Ishikawa (cell line): ENCODE data around the gene PHF14.

Experiments
- CEBPB ChIP-seq: IDR thresholded peaks from 2 replicates; pipeline ENCODE4 v1.6.1; 2012
- CREB1 ChIP-seq: IDR thresholded peaks from 2 replicates; pipeline ENCODE4 v1.6.1; 2012; ENCODE audit warnings: low read depth
- EGR1 ChIP-seq: IDR thresholded peaks from 2 replicates; pipeline ENCODE4 v1.6.1; 2012
- EP300 ChIP-seq: IDR thresholded peaks from 2 replicates; pipeline ENCODE4 v1.6.1; 2012; ENCODE audit warnings: borderline replicate concordance
- FOXM1 ChIP-seq: IDR thresholded peaks from 2 replicates; pipeline ENCODE4 v1.6.1; 2012; ENCODE audit warnings: low read depth, borderline replicate concordance
- MAX ChIP-seq: IDR thresholded peaks from 2 replicates; pipeline ENCODE4 v1.6.1; 2012
- NFIC ChIP-seq: IDR thresholded peaks from 2 replicates; pipeline ENCODE4 v1.6.1; 2012
- RAD21 ChIP-seq: IDR thresholded peaks from 2 replicates; pipeline ENCODE4 v1.6.1; 2012; ENCODE audit warnings: low read depth
- REST ChIP-seq: IDR thresholded peaks from 2 replicates; pipeline ENCODE4 v1.6.1; 2012; ENCODE audit warnings: low read depth, mild to moderate bottlenecking
- TAF1 ChIP-seq: IDR thresholded peaks from 2 replicates; pipeline ENCODE4 v1.6.1; 2012; ENCODE audit warnings: low read depth, mild to moderate bottlenecking
- TCF12 ChIP-seq: IDR thresholded peaks from 2 replicates; pipeline ENCODE4 v1.6.1; 2012; ENCODE audit warnings: low read depth
- TEAD4 ChIP-seq: IDR thresholded peaks from 2 replicates; pipeline ENCODE4 v1.6.1; 2012
- YY1 ChIP-seq: IDR thresholded peaks from 2 replicates; pipeline ENCODE4 v1.6.1; 2012; ENCODE audit warnings: low read depth
- ZBTB7A ChIP-seq: IDR thresholded peaks from 2 replicates; pipeline ENCODE4 v1.6.1; 2012; ENCODE audit warnings: low read depth
- TF ChIP-seq, protein P1 (sequence below): IDR thresholded peaks from 2 replicates; pipeline ENCODE4 v1.6.1; 2012

PHF14 gene

GRCh38 chr7:11208883-11209465 lies 235.3 kb downstream of the PHF14 start:
- TF ChIP-seq YY1 (no peak), TCF12 (no peak), REST (no peak), TEAD4 (no peak), CREB1 (no peak), ZBTB7A (no peak), CEBPB (no peak), EGR1 (no peak), MAX (no peak), TAF1 (no peak)
- TF ChIP-seq, protein P1, sequence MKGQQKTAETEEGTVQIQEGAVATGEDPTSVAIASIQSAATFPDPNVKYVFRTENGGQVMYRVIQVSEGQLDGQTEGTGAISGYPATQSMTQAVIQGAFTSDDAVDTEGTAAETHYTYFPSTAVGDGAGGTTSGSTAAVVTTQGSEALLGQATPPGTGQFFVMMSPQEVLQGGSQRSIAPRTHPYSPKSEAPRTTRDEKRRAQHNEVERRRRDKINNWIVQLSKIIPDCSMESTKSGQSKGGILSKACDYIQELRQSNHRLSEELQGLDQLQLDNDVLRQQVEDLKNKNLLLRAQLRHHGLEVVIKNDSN: no peak

DNA sequence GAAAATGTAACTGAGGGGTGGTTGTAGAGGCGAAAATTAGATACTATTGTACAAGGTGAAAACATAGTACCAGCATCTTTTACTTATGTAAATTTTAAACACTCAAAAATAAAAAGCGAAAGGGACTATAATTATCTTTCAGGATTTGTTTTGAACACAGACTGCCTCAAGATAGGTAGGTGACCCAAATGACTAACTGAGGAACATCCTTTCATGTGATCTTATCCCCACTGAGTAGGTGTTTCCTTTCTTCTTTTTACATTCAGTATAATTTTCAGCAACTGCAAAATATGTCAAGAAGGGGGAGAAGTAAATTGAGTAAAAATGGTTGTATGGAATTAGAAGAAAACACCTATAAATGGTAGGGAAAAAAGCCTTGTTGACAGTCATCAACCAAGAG lies 236.7 kb downstream of the PHF14 start:
- no peak for TF ChIP-seq YY1
- no peak for TF ChIP-seq TAF1

DNA sequence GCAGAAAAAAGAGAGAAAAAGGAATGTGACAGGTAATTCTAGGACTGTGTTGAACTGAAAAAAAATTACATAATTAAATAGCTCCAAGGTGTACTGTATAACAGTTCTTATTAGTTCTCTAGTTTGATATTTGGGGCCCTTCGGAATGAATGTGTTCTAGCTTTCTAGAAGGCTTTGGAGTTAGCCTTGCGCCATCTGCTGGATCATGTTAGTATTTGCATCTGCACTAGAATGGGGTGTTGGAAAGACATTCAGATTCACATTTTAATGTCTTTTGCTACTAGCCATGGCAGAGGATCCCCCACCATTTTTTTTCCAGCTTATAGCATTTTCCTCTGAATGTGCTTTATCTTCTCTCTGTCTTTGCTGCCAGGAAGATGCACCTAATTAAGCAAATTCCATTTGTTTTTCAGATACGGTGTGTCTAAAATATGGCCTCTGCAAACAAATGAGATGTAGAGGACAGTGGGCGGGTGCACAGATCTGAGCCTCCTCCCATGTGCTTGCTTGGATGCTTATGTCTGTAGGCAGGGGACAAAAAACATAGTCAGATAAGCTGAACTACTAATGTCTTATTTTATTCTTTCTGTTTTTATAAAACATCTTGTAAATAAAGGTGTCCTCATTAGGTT lies 238.5 kb downstream of the PHF14 start:
- TF ChIP-seq RAD21 (peak; percentile 76), YY1 (no peak), REST (no peak), EP300 (no peak), MAX (no peak)

- no peak for TF ChIP-seq TEAD4
- no peak for TF ChIP-seq RAD21
- no peak for TF ChIP-seq MAX
- no peak for TF ChIP-seq NFIC
Observed at GRCh38 chr7:11212816-11213215, 239.1 kb downstream of the PHF14 start.

- TF ChIP-seq YY1: no peak
- TF ChIP-seq TEAD4: no peak
- TF ChIP-seq EGR1: no peak
- TF ChIP-seq REST: no peak
- TF ChIP-seq, protein P1: no peak
- TF ChIP-seq CEBPB: no peak
- TF ChIP-seq EP300: no peak
- TF ChIP-seq TCF12: no peak
- TF ChIP-seq MAX: no peak
- TF ChIP-seq ZBTB7A: no peak
- TF ChIP-seq FOXM1: no peak
Observed at GRCh38 chr7:11213266-11213665, 239.6 kb downstream of the PHF14 start.
